Measurements from ENCODE around the gene MMP11.
A peak's percentile ranks its signal among the peaks of the same experiment; 100 is the strongest.

MMP11 gene

GRCh38 chr22:23745791-23746190, 26.9 kb upstream of the MMP11 start:
- DNase-seq (ENCODE audit: low read depth): no peak

DNA sequence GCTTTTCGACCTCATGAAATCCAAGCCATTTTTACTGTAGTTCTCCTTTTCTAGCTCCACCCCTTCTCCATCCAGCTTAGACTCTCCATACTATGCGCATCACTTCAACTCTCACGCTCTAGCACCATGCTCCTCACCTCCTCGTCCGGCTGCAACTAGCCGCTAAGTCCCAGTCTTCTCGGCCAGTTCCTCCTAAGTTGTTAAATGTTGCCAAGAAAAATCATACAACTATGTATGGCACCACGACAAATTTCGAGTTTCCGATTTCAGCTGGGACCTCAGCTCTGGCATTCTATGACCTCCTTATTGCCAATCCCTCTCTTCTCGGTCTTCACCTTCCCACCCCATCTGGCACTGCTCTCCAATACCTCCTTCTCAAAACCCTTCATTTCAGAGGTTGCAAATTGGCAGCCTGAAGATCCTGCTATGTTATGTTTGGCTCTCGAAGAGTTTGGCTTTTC, 22.8 kb upstream of the MMP11 start:
- no peak for DNase-seq (ENCODE audit: low read depth)

More at GRCh38 chr22:23745791-23746190, 26.9 kb upstream of the MMP11 start:
- no peak for TF ChIP-seq CTCF (IDR thresholded peaks at IDR 0.05; ENCODE audit: control insufficient read depth, extremely low read depth, insufficient read depth)
- H3K4me3 ChIP-seq (ENCODE audit: low read depth, low read length): no peak overlapping the region

DNA sequence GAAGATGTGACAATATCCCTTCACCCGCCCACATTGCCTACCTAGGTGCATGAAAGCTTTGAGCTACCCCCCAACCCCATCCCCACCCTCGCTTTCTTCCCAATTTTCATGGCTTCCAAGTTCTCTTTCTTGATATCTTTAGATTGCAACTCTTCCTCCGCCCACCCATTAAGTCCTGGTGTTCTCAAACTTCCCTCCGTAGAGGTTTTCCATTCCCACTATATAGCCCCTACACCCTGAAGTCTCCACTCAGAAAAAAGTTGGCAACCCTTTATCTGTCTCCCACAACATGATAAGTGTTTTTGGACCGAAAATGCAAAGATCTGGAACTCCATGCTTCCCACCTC, 22.3 kb upstream of the MMP11 start:
- no peak for DNase-seq (ENCODE audit: low read depth)
- peak overlapping the region; percentile 83 for H3K4me3 ChIP-seq (ENCODE audit: low read depth, low read length)
- no peak for TF ChIP-seq CTCF (IDR thresholded peaks at IDR 0.05; ENCODE audit: control insufficient read depth, extremely low read depth, insufficient read depth)

More for the DNA sequence above, 22.8 kb upstream of the MMP11 start:
- H3K4me3 ChIP-seq (ENCODE audit: low read depth, low read length): peak overlapping the region; percentile 83
- TF ChIP-seq CTCF (IDR thresholded peaks at IDR 0.05; ENCODE audit: control insufficient read depth, extremely low read depth, insufficient read depth): no peak

DNA sequence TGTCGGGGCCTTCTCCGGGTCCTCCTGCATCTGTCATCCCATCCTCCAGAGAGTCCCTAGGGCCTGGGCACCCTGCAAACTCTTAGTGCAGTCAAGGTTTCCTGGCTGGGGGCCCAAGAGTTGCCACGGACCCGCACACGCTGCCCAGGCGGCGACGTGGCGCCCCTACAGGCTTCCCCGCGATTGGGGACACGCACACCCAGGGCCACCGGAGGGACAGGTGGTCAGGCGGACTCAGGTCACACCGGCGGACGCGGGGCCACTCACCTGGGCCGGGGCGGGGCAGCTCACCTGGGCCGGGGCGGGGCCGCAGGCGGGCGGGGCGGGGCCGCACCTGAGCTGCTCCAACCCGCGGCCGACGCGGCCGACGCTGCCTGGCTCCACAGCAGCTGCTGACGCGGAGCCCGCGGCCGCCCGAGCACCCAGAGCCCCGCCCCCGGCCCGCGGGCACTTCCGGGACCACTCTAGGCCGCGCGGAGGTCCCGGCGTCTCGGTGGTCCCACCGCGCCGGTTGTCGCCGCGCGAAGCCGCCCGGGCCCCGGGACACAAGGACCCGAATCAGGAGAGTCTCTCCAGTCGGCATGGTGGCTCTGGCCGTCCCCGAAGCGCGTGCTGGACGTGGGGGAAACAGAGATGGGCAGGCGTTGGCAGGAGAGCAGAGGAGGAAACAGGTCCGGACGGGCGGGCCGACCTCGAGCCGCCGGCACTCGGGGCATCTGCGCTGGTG, 21.8 kb upstream of the MMP11 start, which contains the start of gene ZNF70:
Gene ZNF70 (minus strand): TSS at position 399 of the 727 bp plus-strand sequence. CDS start 5,972 bp downstream, outside the sequence.
- 0 out of 2 replicates have a peak, but pooled peaks have one; percentile 25 for TF ChIP-seq CTCF (IDR thresholded peaks at IDR 0.05; ENCODE audit: control insufficient read depth, extremely low read depth, insufficient read depth)

DNA sequence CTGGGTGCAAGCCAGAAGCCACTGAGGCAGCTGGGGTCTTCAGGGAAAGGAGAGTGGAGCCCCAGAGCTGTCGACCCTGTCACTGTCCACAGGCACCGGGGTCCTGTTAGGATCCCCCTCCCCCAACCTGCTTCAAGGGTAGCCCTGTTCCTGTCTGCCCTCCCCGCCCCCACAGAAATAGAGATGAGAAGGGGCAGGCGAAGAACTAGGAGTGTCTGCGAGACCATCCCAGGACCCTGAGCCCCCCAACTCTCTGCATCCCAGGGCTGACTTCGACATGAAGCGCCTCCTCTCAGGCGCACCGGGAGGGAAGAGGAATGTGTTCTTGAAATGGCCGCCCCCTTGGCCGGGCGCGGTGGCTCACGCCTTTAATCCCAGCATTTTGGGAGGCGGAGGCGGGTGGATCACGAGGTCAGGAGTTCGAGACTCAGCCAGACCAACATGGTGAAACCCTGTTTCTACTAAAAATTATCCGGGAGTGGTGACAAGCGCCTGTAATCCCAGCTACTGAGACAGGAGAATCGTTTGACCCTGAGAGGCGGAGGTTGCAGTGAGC, 21.1 kb upstream of the MMP11 start:
- no peak for DNase-seq (ENCODE audit: low read depth)
- H3K4me3 ChIP-seq (ENCODE audit: low read depth, low read length): peak overlapping the region; percentile 72
- no peak for TF ChIP-seq CTCF (IDR thresholded peaks at IDR 0.05; ENCODE audit: control insufficient read depth, extremely low read depth, insufficient read depth)

More for the DNA sequence above, 21.8 kb upstream of the MMP11 start, which contains the start of gene ZNF70:
- DNase-seq (ENCODE audit: low read depth): no peak
- H3K4me3 ChIP-seq (ENCODE audit: low read depth, low read length): peak within 1 kb of the TSS; percentile 83

DNA sequence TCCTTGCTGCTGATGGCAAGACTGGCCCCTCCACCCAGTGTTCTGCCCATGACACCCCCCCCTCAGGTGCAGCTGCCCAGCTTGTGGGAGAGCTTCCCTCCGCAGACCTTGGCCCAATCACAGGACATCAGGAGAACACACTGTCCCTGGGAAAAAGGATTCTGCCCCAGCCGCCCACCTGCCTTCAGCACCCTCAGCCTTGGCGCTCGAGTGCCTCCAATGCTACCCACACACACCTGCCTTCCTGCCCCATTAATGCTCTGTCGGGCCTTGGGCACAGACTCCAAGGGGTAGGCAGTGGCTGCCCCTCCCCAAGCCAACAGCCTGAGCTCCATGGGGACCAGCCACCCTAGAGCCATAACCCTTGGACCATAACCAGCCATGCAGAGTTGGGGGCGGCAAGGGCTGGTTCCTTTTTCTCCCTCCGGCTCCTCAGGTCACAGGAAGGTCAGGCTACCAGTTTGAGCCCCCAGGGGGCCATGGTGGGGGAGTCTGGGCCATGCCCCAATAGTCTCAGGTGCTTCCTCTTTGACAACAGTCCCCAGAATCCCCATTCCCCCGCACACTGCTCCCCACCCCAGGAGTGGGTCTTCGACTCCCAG, 20.5 kb upstream of the MMP11 start:
- no peak for TF ChIP-seq CTCF (IDR thresholded peaks at IDR 0.05; ENCODE audit: control insufficient read depth, extremely low read depth, insufficient read depth)
- DNase-seq (ENCODE audit: low read depth): no peak
- H3K4me3 ChIP-seq (ENCODE audit: low read depth, low read length): no peak overlapping the region; the same call in 1 of the 2 replicates
